Activated naive CD4-positive, alpha-beta T cell treated with anti-CD3 and anti-CD28 coated beads, Interleukin-2, amount 50 U/mL, for 24 hours (primary cell): ENCODE measurements around the gene SREK1IP1.
A peak's percentile ranks its signal among the peaks of the same experiment; 100 is the strongest.
"Not testable (repeated sequence)": the region's sequence is repeated elsewhere in the genome, so short reads cannot be mapped to it uniquely, and the experiment has no call there.

Source experiments
- H3K27ac Mint-ChIP-seq: one replicate; pipeline ENCODE4 v1.8.0; 2021; ENCODE audit warnings: mild to moderate bottlenecking, mixed read lengths
- H3K27me3 Mint-ChIP-seq: one replicate; pipeline ENCODE4 v1.8.0; 2021; ENCODE audit warnings: mixed read lengths
- H3K36me3 Mint-ChIP-seq: one replicate; pipeline ENCODE4 v1.8.0; 2021; ENCODE audit warnings: mixed read lengths
- H3K4me1 Mint-ChIP-seq: one replicate; pipeline ENCODE4 v1.8.0; 2021; ENCODE audit warnings: mixed read lengths
- H3K4me3 Mint-ChIP-seq: one replicate; pipeline ENCODE4 v1.8.0; 2021; ENCODE audit warnings: mild to moderate bottlenecking, mixed read lengths
- H3K9me3 Mint-ChIP-seq: one replicate; pipeline ENCODE4 v1.8.0; 2021; ENCODE audit warnings: mixed read lengths

SREK1IP1 gene

GRCh38 chr5:64727150-64727549, 41.3 kb downstream of the SREK1IP1 start:
- Mint-ChIP-seq H3K36me3 (peaks cover 25% of the 10 kb centered on the region), H3K9me3 (no peaks in the 10 kb centered on the region), H3K4me3 (no peak overlapping the region), H3K27ac (no peak overlapping the region), H3K4me1 (peaks cover 9% of the 10 kb centered on the region), H3K27me3 (no peaks in the 10 kb centered on the region)

GRCh38 chr5:64722588-64722987, 45.9 kb downstream of the SREK1IP1 start:
- Mint-ChIP-seq H3K27ac (no peak overlapping the region), H3K4me1 (no peaks in the 10 kb centered on the region), H3K4me3 (no peak overlapping the region), H3K27me3 (no peaks in the 10 kb centered on the region), H3K36me3 (peaks cover 16% of the 10 kb centered on the region), H3K9me3 (no peaks in the 10 kb centered on the region)

- H3K36me3 Mint-ChIP-seq, H3K4me1 Mint-ChIP-seq, H3K9me3 Mint-ChIP-seq: not testable (repeated sequence)
Observed at GRCh38 chr5:64714495-64714894, 54.0 kb downstream of the SREK1IP1 start.

GRCh38 chr5:64707191-64707590, 61.3 kb downstream of the SREK1IP1 start:
- no peak overlapping the region for H3K27ac Mint-ChIP-seq
- no peaks in the 10 kb centered on the region for H3K36me3 Mint-ChIP-seq
- no peaks in the 10 kb centered on the region for H3K4me1 Mint-ChIP-seq
- H3K9me3 Mint-ChIP-seq, result no peaks in the 10 kb centered on the region
- H3K4me3 Mint-ChIP-seq, result no peak overlapping the region
- H3K27me3 Mint-ChIP-seq, result peaks cover 8% of the 10 kb centered on the region

More at GRCh38 chr5:64714495-64714894, 54.0 kb downstream of the SREK1IP1 start:
- H3K27ac Mint-ChIP-seq, H3K4me3 Mint-ChIP-seq, H3K27me3 Mint-ChIP-seq: not testable (repeated sequence)

GRCh38 chr5:64706074-64706473, 62.4 kb downstream of the SREK1IP1 start:
- not testable (repeated sequence) for H3K27me3 Mint-ChIP-seq, H3K36me3 Mint-ChIP-seq, H3K4me1 Mint-ChIP-seq, H3K27ac Mint-ChIP-seq, H3K4me3 Mint-ChIP-seq, H3K9me3 Mint-ChIP-seq

- Mint-ChIP-seq H3K4me3 (no peak overlapping the region), H3K36me3 (no peaks in the 10 kb centered on the region), H3K4me1 (no peaks in the 10 kb centered on the region), H3K27me3 (peaks cover 8% of the 10 kb centered on the region), H3K27ac (no peak overlapping the region), H3K9me3 (peaks cover 6% of the 10 kb centered on the region)
Observed at GRCh38 chr5:64700765-64701164, 67.7 kb downstream of the SREK1IP1 start.

GRCh38 chr5:64696414-64696813, 72.1 kb downstream of the SREK1IP1 start:
- not testable (repeated sequence) for H3K4me3 Mint-ChIP-seq, H3K4me1 Mint-ChIP-seq, H3K9me3 Mint-ChIP-seq

GRCh38 chr5:64693636-64694035, 74.9 kb downstream of the SREK1IP1 start:
- Mint-ChIP-seq H3K27me3 (peaks cover 36% of the 10 kb centered on the region), H3K4me3 (no peak overlapping the region), H3K36me3 (no peaks in the 10 kb centered on the region), H3K4me1 (peaks cover 7% of the 10 kb centered on the region), H3K27ac (no peak overlapping the region), H3K9me3 (peaks cover 6% of the 10 kb centered on the region)

More at GRCh38 chr5:64696414-64696813, 72.1 kb downstream of the SREK1IP1 start:
- H3K36me3 Mint-ChIP-seq, H3K27ac Mint-ChIP-seq: not testable (repeated sequence)
- peaks cover 20% of the 10 kb centered on the region for H3K27me3 Mint-ChIP-seq

GRCh38 chr5:64691291-64691690, 77.2 kb downstream of the SREK1IP1 start:
- Mint-ChIP-seq H3K4me3 (no peak overlapping the region), H3K27me3 (peaks cover 44% of the 10 kb centered on the region)

GRCh38 chr5:64690417-64691151, 77.9 kb downstream of the SREK1IP1 start, which contains the start of gene SHISAL2B:
TSS of gene SHISAL2B (plus strand) at chr5:64690503. CDS start at chr5:64690624, 121 bp downstream.
- Mint-ChIP-seq H3K27me3 (peaks cover 44% of the 10 kb centered on the region), H3K4me3 (peak within 1 kb of the TSS; percentile 41), H3K9me3 (no peaks in the 10 kb centered on the region), H3K4me1 (peaks cover 7% of the 10 kb centered on the region), H3K27ac (no peak within 1 kb of the TSS), H3K36me3 (no peaks in the 10 kb centered on the region)

More at GRCh38 chr5:64691291-64691690, 77.2 kb downstream of the SREK1IP1 start:
- Mint-ChIP-seq H3K9me3 (no peaks in the 10 kb centered on the region), H3K27ac (no peak overlapping the region), H3K4me1 (peaks cover 7% of the 10 kb centered on the region), H3K36me3 (no peaks in the 10 kb centered on the region)

- Mint-ChIP-seq H3K27me3 (peaks cover 42% of the 10 kb centered on the region), H3K36me3 (no peaks in the 10 kb centered on the region), H3K4me1 (peaks cover 7% of the 10 kb centered on the region), H3K27ac (no peak overlapping the region), H3K9me3 (no peaks in the 10 kb centered on the region), H3K4me3 (peak overlapping the region; percentile 41)
Observed at GRCh38 chr5:64690104-64690416, 78.4 kb downstream of the SREK1IP1 start.

- no peak overlapping the region for H3K27ac Mint-ChIP-seq
- peaks cover 41% of the 10 kb centered on the region for H3K27me3 Mint-ChIP-seq
- H3K4me1 Mint-ChIP-seq, result peaks cover 7% of the 10 kb centered on the region
- H3K36me3 Mint-ChIP-seq, result no peaks in the 10 kb centered on the region
- H3K9me3 Mint-ChIP-seq, result no peaks in the 10 kb centered on the region
- H3K4me3 Mint-ChIP-seq, result no peak overlapping the region
Observed at GRCh38 chr5:64688965-64689364, 79.5 kb downstream of the SREK1IP1 start.

- no peaks in the 10 kb centered on the region for H3K36me3 Mint-ChIP-seq
- H3K27ac Mint-ChIP-seq, result no peak overlapping the region
- H3K9me3 Mint-ChIP-seq, result no peaks in the 10 kb centered on the region
- H3K27me3 Mint-ChIP-seq, result peaks cover 36% of the 10 kb centered on the region
- H3K4me3 Mint-ChIP-seq, result no peak overlapping the region
- H3K4me1 Mint-ChIP-seq, result peaks cover 7% of the 10 kb centered on the region
Observed at GRCh38 chr5:64688391-64688790, 80.1 kb downstream of the SREK1IP1 start.

GRCh38 chr5:64685866-64686265, 82.6 kb downstream of the SREK1IP1 start:
- Mint-ChIP-seq H3K4me1 (peaks cover 7% of the 10 kb centered on the region), H3K27ac (no peak overlapping the region), H3K9me3 (no peaks in the 10 kb centered on the region), H3K27me3 (peaks cover 25% of the 10 kb centered on the region), H3K36me3 (no peaks in the 10 kb centered on the region), H3K4me3 (no peak overlapping the region)

- Mint-ChIP-seq H3K4me1 (no peaks in the 10 kb centered on the region), H3K27ac (no peak overlapping the region), H3K36me3 (no peaks in the 10 kb centered on the region)
Observed at GRCh38 chr5:64682608-64683007, 85.9 kb downstream of the SREK1IP1 start.

GRCh38 chr5:64680289-64680688, 88.2 kb downstream of the SREK1IP1 start:
- Mint-ChIP-seq H3K27ac (no peak overlapping the region), H3K9me3 (no peaks in the 10 kb centered on the region), H3K27me3 (peaks cover 6% of the 10 kb centered on the region), H3K36me3 (no peaks in the 10 kb centered on the region), H3K4me3 (no peak overlapping the region), H3K4me1 (no peaks in the 10 kb centered on the region)

More at GRCh38 chr5:64682608-64683007, 85.9 kb downstream of the SREK1IP1 start:
- Mint-ChIP-seq H3K4me3 (no peak overlapping the region), H3K9me3 (no peaks in the 10 kb centered on the region), H3K27me3 (peaks cover 13% of the 10 kb centered on the region)

GRCh38 chr5:64678374-64678773, 90.1 kb downstream of the SREK1IP1 start:
- H3K4me3 Mint-ChIP-seq, result no peak overlapping the region
- peaks cover 6% of the 10 kb centered on the region for H3K27me3 Mint-ChIP-seq
- H3K36me3 Mint-ChIP-seq, result no peaks in the 10 kb centered on the region
- no peaks in the 10 kb centered on the region for H3K9me3 Mint-ChIP-seq
- H3K27ac Mint-ChIP-seq, result no peak overlapping the region
- H3K4me1 Mint-ChIP-seq, result no peaks in the 10 kb centered on the region
